Measurements from ENCODE around the gene ZFP92.

DNA sequence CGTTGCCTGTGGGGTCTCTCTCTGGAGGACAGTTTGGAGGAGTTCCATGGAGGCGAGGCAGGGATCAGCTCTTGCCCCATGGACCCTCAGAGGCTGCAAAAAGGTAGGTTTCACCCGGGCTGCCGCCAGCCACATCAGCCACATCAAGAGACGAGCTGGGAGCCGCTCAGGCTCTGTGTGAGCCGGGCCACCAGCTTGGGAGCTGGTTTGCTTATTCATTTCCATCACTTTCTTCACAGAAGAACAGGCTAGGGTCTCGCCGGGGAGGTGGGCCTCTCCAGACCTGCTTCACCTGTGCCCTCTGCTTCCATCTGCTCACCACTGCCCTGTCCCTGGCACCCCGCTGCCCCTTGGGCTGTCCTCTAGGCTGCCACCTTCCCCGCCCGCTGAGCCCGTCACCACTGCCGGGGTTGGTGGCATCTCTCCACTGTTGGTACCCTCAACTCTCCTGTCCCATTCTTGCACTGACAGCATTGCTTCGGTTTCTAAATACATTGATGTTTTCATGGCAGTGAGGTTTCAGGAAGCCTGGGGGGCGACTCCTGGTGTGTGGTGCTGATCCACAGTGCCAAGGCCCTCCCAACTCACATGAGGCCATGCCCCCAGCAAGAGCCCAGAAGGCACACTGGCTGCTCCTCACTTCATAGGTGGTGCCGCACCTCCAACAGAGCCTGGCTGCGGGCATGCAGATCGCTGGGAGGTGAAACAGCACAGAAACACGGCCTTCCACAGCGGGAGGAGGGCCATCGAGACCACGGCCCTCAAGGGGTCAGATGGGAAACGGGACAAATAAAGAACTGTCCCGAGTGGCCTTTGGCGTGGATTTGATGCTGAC lies 39.1 kb downstream of the ZFP92 start:
- TF ChIP-seq, protein P1, sequence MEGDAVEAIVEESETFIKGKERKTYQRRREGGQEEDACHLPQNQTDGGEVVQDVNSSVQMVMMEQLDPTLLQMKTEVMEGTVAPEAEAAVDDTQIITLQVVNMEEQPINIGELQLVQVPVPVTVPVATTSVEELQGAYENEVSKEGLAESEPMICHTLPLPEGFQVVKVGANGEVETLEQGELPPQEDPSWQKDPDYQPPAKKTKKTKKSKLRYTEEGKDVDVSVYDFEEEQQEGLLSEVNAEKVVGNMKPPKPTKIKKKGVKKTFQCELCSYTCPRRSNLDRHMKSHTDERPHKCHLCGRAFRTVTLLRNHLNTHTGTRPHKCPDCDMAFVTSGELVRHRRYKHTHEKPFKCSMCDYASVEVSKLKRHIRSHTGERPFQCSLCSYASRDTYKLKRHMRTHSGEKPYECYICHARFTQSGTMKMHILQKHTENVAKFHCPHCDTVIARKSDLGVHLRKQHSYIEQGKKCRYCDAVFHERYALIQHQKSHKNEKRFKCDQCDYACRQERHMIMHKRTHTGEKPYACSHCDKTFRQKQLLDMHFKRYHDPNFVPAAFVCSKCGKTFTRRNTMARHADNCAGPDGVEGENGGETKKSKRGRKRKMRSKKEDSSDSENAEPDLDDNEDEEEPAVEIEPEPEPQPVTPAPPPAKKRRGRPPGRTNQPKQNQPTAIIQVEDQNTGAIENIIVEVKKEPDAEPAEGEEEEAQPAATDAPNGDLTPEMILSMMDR (conservative IDR thresholded peaks at IDR 0.05; ENCODE audit: low read length): no peak
- no peak for TF ChIP-seq EZH2phosphoT487 (IDR thresholded peaks at IDR 0.05; ENCODE audit: borderline replicate concordance)

Data from Loucy (cell line).